Liver (tissue), 9 donors: ENCODE measurements around the gene ZNF519. TPM values are rescaled to one million over a fixed set of nuclear protein-coding genes. Genes with fewer than 3 reads are reported as not detected.

ENCODE experiments used
- DNase-seq: peaks from one replicate; pipeline ENCODE4 v3.0.0-alpha.2; 2017; ENCODE audit warnings: low spot score
- H3K27ac ChIP-seq, 2 donors: one replicate each; pipeline ENCODE4 v1.7.0; 2013; ENCODE audit warnings: inconsistent platforms in 2 of 2, low read length in 2 of 2, control low read depth in 1 of 2, low read depth in 1 of 2, mild to moderate bottlenecking in 1 of 2
- H3K27me3 ChIP-seq, 4 donors: one replicate each; pipeline versions ENCODE4 v1.6.1 to v1.7.0; 2013; ENCODE audit warnings: low read length in 3 of 4, inconsistent platforms in 1 of 4, mild to moderate bottlenecking in 1 of 4, moderate library complexity in 1 of 4; ENCODE audit not compliant: control insufficient read depth in 4 of 4, insufficient read depth in 4 of 4
- H3K36me3 ChIP-seq, 4 donors: one replicate each; pipeline versions ENCODE4 v1.6.1 to v1.7.0; 2013; ENCODE audit warnings: low read length in 3 of 4, mild to moderate bottlenecking in 3 of 4, low read depth in 1 of 4, moderate library complexity in 1 of 4; ENCODE audit not compliant: control insufficient read depth in 4 of 4, insufficient read depth in 3 of 4
- H3K4me1 ChIP-seq, 4 donors: one replicate each; pipeline versions ENCODE4 v1.6.1 to v1.7.0; 2013; ENCODE audit warnings: low read length in 3 of 4, mild to moderate bottlenecking in 3 of 4, moderate library complexity in 1 of 4; ENCODE audit not compliant: control insufficient read depth in 4 of 4, insufficient read depth in 4 of 4
- H3K4me3 ChIP-seq, 3 donors: one replicate each; pipeline versions ENCODE4 v1.6.1 to v1.7.0; 2013; ENCODE audit warnings: low read length in 3 of 3, control low read depth in 1 of 3, low read depth in 1 of 3, mild to moderate bottlenecking in 1 of 3
- H3K9ac ChIP-seq, 2 donors: one replicate each; pipeline ENCODE4 v1.7.0; 2013; ENCODE audit warnings: low read length in 2 of 2, mild to moderate bottlenecking in 2 of 2, moderate library complexity in 2 of 2, control low read depth in 1 of 2, low read depth in 1 of 2
- H3K9me3 ChIP-seq, 4 donors: one replicate each; pipeline versions ENCODE4 v1.6.1 to v1.7.0; 2013; ENCODE audit warnings: low read length in 3 of 4; ENCODE audit not compliant: control insufficient read depth in 4 of 4
- EGR1 ChIP-seq, 2 donors: IDR thresholded peaks; 2 replicates each; pipeline ENCODE4 v1.6.1; 2016 to 2018; ENCODE audit warnings: antibody characterized with exemption in 2 of 2, low read depth in 2 of 2
- FOXA1 ChIP-seq: IDR thresholded peaks from 2 replicates; pipeline ENCODE4 v1.6.1; 2016; ENCODE audit warnings: antibody characterized with exemption
- FOXA2 ChIP-seq: IDR thresholded peaks from 2 replicates; pipeline ENCODE4 v1.6.1; 2016; ENCODE audit warnings: antibody characterized with exemption
- GABPA ChIP-seq, 2 donors: IDR thresholded peaks in 1 of 2; conservative IDR thresholded peaks in 1 of 2; 2 replicates each; pipeline ENCODE4 v1.6.1; 2016; ENCODE audit warnings: antibody characterized with exemption in 2 of 2, mild to moderate bottlenecking in 1 of 2, moderate library complexity in 1 of 2
- HNF4A ChIP-seq, 2 donors: conservative IDR thresholded peaks; 2 replicates each; pipeline ENCODE4 v1.6.1; 2016; ENCODE audit warnings: antibody characterized with exemption in 2 of 2, mild to moderate bottlenecking in 2 of 2
- HNF4G ChIP-seq: IDR thresholded peaks from 2 replicates; pipeline ENCODE4 v1.6.1; 2016; ENCODE audit warnings: antibody characterized with exemption
- JUND ChIP-seq, 2 donors: IDR thresholded peaks; 2 replicates each; pipeline ENCODE4 v1.6.1; 2016; ENCODE audit warnings: antibody characterized with exemption in 2 of 2
- MAX ChIP-seq: IDR thresholded peaks from 2 replicates; pipeline ENCODE4 v1.6.1; 2016; ENCODE audit warnings: antibody characterized with exemption
- NR2F2 ChIP-seq: IDR thresholded peaks from 2 replicates; pipeline ENCODE4 v1.6.1; 2016; ENCODE audit warnings: antibody characterized with exemption
- RAD21 ChIP-seq, 2 donors: IDR thresholded peaks; 2 replicates each; pipeline ENCODE4 v1.6.1; 2016; ENCODE audit warnings: antibody characterized with exemption in 2 of 2, mild to moderate bottlenecking in 2 of 2
- RXRA ChIP-seq, 2 donors: IDR thresholded peaks; 2 replicates each; pipeline ENCODE4 v1.6.1; 2017 to 2018; ENCODE audit warnings: antibody characterized with exemption in 2 of 2, mild to moderate bottlenecking in 1 of 2
- SP1 ChIP-seq: IDR thresholded peaks from 2 replicates; pipeline ENCODE4 v1.6.1; 2018; ENCODE audit warnings: antibody characterized with exemption, mild to moderate bottlenecking
- TAF1 ChIP-seq: conservative IDR thresholded peaks from 2 replicates; pipeline ENCODE4 v1.6.1; 2016; ENCODE audit warnings: antibody characterized with exemption, mild to moderate bottlenecking
- YY1 ChIP-seq: IDR thresholded peaks from 2 replicates; pipeline ENCODE4 v1.6.1; 2016; ENCODE audit warnings: antibody characterized with exemption, mild to moderate bottlenecking
- ZBTB33 ChIP-seq: IDR thresholded peaks from 2 replicates; pipeline ENCODE4 v1.6.1; 2016; ENCODE audit warnings: antibody characterized with exemption
- WGBS: extraction: QIAGEN DNeasy Blood & Tissue Kit; methylation state at CpG from one replicate; pipeline ENCODE4 v1.1.7; 2013; 5-methylcytosine and 5-hydroxymethylcytosine counted together
- polyA plus RNA-seq, 2 donors: library from polyadenylated mRNA; stranded (reverse) in 1 of 2; unstranded in 1 of 2; fragments of 200-250 nt in 1 of 2; fragments of >200 nt in 1 of 2; fragmentation: Nextera tagmentation in 1 of 2; extraction: Ambion mirVana in 1 of 2; gene quantifications; one replicate each; pipeline versions ENCODE4 v1.2.1 to v1.2.3, GENCODE V29; 2013 to 2015
- total RNA-seq, 2 donors: library from RNA; depleted of rRNA; stranded (reverse); fragments of >200 nt; gene quantifications; one replicate each; pipeline ENCODE4 v1.2.3, GENCODE V29; 2014
- TF ChIP-seq, protein P1 (sequence below): fragments of 150-350 bp; IDR thresholded peaks from 2 replicates; pipeline ENCODE4 v1.5.1; 2017; ENCODE audit warnings: improper control_type of control experiment, low read depth, low read length; ENCODE audit not compliant: missing input control
- TF ChIP-seq, protein P2 (sequence below): IDR thresholded peaks from 2 replicates; pipeline ENCODE4 v1.6.1; 2016; ENCODE audit warnings: antibody characterized with exemption
- TF ChIP-seq, protein P3 (sequence below): IDR thresholded peaks from 2 replicates; pipeline ENCODE4 v1.6.1; 2016; ENCODE audit warnings: antibody characterized with exemption, mild to moderate bottlenecking
- donor health status: healthy.
- donor health status: healthy.
- donor health status: healthy.
- donor health status: healthy.
- donor health status: healthy.

ZNF519 gene
- total and polyA plus RNA-seq, 4 donors: 0.29 to 4.0 (median 1.1) TPM

DNA sequence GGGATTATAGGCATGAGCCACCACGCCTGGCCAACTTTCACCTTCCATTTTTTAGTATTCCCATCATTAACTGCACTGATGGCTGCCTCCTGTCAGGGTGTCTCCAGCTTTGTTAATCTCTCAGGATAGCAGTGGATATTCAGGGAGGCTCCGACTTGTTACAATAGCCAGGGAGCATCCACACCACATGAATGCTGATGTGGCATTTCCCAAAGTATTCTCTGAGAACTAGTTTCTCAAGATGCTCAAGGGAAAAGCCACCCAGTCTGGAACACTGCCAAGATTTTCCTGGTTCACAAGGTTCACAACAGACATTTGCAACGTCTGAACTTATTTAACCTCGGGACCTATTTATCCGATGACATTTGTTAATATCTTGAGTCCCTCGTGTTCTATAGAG lies 33.8 kb downstream of the ZNF519 start (continued):
- TF ChIP-seq, protein P1, sequence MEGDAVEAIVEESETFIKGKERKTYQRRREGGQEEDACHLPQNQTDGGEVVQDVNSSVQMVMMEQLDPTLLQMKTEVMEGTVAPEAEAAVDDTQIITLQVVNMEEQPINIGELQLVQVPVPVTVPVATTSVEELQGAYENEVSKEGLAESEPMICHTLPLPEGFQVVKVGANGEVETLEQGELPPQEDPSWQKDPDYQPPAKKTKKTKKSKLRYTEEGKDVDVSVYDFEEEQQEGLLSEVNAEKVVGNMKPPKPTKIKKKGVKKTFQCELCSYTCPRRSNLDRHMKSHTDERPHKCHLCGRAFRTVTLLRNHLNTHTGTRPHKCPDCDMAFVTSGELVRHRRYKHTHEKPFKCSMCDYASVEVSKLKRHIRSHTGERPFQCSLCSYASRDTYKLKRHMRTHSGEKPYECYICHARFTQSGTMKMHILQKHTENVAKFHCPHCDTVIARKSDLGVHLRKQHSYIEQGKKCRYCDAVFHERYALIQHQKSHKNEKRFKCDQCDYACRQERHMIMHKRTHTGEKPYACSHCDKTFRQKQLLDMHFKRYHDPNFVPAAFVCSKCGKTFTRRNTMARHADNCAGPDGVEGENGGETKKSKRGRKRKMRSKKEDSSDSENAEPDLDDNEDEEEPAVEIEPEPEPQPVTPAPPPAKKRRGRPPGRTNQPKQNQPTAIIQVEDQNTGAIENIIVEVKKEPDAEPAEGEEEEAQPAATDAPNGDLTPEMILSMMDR: no peak
- no peak for TF ChIP-seq HNF4A (conservative IDR thresholded peaks at IDR 0.05)

DNA sequence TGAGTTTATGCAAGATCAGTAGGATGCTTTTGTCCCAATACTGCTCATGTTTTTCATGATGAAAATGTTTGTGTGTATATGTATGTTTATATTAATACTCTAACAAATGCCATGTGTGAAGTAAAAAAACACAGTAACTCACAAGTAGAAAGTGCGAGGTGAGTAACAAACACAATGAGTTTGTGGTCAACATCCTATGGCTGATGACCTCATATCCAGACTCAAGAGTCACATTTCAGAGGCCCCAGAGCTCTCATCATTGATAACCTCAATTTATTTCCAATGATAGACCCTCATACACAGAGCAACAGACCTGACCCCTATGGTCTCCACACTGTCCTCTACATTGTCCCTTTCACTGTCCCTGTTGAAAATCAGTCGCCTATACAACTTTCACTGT lies 34.5 kb downstream of the ZNF519 start:
- H3K9me3 ChIP-seq: no peaks in the 10 kb centered on the region
- H3K4me3 ChIP-seq: no peak overlapping the region
- H3K4me1 ChIP-seq: no peaks in the 10 kb centered on the region
- TF ChIP-seq FOXA2: no peak
- TF ChIP-seq, protein P1: no peak
- TF ChIP-seq HNF4G: no peak
- TF ChIP-seq ZBTB33: no peak
- no peak for TF ChIP-seq HNF4A (conservative IDR thresholded peaks at IDR 0.05)
- TF ChIP-seq, protein P2, sequence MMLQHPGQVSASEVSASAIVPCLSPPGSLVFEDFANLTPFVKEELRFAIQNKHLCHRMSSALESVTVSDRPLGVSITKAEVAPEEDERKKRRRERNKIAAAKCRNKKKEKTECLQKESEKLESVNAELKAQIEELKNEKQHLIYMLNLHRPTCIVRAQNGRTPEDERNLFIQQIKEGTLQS: no peak
- TF ChIP-seq RAD21 (IDR thresholded peaks at IDR 0.05): no peak
- TF ChIP-seq SP1: no peak
- TF ChIP-seq JUND (IDR thresholded peaks at IDR 0.05): no peak
- no peak for TF ChIP-seq FOXA1
- TF ChIP-seq, protein P3, sequence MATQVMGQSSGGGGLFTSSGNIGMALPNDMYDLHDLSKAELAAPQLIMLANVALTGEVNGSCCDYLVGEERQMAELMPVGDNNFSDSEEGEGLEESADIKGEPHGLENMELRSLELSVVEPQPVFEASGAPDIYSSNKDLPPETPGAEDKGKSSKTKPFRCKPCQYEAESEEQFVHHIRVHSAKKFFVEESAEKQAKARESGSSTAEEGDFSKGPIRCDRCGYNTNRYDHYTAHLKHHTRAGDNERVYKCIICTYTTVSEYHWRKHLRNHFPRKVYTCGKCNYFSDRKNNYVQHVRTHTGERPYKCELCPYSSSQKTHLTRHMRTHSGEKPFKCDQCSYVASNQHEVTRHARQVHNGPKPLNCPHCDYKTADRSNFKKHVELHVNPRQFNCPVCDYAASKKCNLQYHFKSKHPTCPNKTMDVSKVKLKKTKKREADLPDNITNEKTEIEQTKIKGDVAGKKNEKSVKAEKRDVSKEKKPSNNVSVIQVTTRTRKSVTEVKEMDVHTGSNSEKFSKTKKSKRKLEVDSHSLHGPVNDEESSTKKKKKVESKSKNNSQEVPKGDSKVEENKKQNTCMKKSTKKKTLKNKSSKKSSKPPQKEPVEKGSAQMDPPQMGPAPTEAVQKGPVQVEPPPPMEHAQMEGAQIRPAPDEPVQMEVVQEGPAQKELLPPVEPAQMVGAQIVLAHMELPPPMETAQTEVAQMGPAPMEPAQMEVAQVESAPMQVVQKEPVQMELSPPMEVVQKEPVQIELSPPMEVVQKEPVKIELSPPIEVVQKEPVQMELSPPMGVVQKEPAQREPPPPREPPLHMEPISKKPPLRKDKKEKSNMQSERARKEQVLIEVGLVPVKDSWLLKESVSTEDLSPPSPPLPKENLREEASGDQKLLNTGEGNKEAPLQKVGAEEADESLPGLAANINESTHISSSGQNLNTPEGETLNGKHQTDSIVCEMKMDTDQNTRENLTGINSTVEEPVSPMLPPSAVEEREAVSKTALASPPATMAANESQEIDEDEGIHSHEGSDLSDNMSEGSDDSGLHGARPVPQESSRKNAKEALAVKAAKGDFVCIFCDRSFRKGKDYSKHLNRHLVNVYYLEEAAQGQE: no peak
- TF ChIP-seq EGR1 (IDR thresholded peaks at IDR 0.05; ENCODE audit: low read depth in 2 of 2): no peak
- no peak for TF ChIP-seq MAX
- no peak for TF ChIP-seq YY1
- no peak for TF ChIP-seq GABPA (IDR thresholded peaks at IDR 0.05 in 1 of 2, conservative IDR thresholded peaks at IDR 0.05 in 1 of 2)
- TF ChIP-seq TAF1: no peak
- no peak for TF ChIP-seq NR2F2
- no peak for TF ChIP-seq RXRA (IDR thresholded peaks at IDR 0.05)
- DNase-seq: no peak
- no peak overlapping the region for H3K27ac ChIP-seq
- H3K27me3 ChIP-seq: no peaks in the 10 kb centered on the region
- 98% methylated on average over 2 of the region's 2 CpGs for WGBS
- no peaks in the 10 kb centered on the region for H3K36me3 ChIP-seq
- H3K9ac ChIP-seq: no peak overlapping the region
